Measurements from ENCODE around the gene ZNF669.

ZNF669 gene

GRCh38 chr1:247060771-247061170, 43.4 kb downstream of the ZNF669 start:
- DNase-seq (ENCODE audit: low read depth) = no peak

- DNase-seq (ENCODE audit: low read depth) = no peak
Measured at GRCh38 chr1:247056071-247056470, 48.1 kb downstream of the ZNF669 start.

DNA sequence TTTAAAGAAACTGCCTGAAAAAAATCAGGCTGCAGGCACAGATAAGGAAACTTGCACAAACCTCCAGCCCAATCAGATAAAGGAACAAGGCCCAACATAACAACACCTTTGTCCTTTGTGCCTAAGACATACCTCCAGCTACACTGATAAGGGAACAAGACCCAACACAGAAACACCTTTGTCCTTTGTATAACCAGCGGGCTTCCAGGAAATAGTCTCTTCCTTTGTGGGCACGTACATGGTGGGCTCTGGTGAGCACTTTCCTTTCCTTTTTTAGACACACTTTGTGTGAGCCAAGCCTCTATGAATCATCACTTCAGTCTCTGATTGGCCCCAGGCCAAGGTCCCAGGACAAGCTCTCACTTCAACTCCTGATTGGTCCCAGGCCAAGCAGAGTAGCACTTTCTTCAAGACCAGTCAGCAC, 49.2 kb downstream of the ZNF669 start:
- DNase-seq (ENCODE audit: low read depth) = no peak

All from stimulated activated CD8-positive, alpha-beta memory T cell treated with anti-CD3 and anti-CD28 coated beads, Interleukin-15, amount 100 ng/mL, for 1 hour (primary cell).